ENCODE results near the gene FAM161B.
"Not testable (repeated sequence)": the region's sequence is repeated elsewhere in the genome, so short reads cannot be mapped to it uniquely, and the experiment has no call there.

The FAM161B gene

GRCh38 chr14:73997108-73997943 is 47.4 kb upstream of the FAM161B start:
- H2AFZ ChIP-seq (ENCODE audit: low read depth, low read length, severe bottlenecking) = no peak overlapping the region
- no peaks in the 10 kb centered on the region for H4K20me1 ChIP-seq (ENCODE audit: low read depth, low read length)
- no peaks in the 10 kb centered on the region for H3K9me3 ChIP-seq (ENCODE audit: insufficient read depth, low read length)
- H3K9ac ChIP-seq (ENCODE audit: low read length) = no peak overlapping the region
- H3K4me2 ChIP-seq (ENCODE audit: low read depth, low read length, poor library complexity, severe bottlenecking) = no peak overlapping the region
- H3K36me3 ChIP-seq (ENCODE audit: low read length) = no peaks in the 10 kb centered on the region
- no peak overlapping the region for H3K27ac ChIP-seq (ENCODE audit: low read depth, low read length)
- no peak for TF ChIP-seq EZH2phosphoT487 (conservative IDR thresholded peaks at IDR 0.05; ENCODE audit: low read length)
- TF ChIP-seq, protein P1, sequence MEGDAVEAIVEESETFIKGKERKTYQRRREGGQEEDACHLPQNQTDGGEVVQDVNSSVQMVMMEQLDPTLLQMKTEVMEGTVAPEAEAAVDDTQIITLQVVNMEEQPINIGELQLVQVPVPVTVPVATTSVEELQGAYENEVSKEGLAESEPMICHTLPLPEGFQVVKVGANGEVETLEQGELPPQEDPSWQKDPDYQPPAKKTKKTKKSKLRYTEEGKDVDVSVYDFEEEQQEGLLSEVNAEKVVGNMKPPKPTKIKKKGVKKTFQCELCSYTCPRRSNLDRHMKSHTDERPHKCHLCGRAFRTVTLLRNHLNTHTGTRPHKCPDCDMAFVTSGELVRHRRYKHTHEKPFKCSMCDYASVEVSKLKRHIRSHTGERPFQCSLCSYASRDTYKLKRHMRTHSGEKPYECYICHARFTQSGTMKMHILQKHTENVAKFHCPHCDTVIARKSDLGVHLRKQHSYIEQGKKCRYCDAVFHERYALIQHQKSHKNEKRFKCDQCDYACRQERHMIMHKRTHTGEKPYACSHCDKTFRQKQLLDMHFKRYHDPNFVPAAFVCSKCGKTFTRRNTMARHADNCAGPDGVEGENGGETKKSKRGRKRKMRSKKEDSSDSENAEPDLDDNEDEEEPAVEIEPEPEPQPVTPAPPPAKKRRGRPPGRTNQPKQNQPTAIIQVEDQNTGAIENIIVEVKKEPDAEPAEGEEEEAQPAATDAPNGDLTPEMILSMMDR (IDR thresholded peaks at IDR 0.05; ENCODE audit: insufficient read depth, low read length, poor library complexity, severe bottlenecking) = no peak
- H3F3A ChIP-seq (ENCODE audit: insufficient read depth) = peaks cover 19% of the 10 kb centered on the region
- H3K79me2 ChIP-seq (ENCODE audit: insufficient read depth, low read length) = no peaks in the 10 kb centered on the region
- H3K27me3 ChIP-seq (ENCODE audit: low read length) = no peaks in the 10 kb centered on the region
- H3K4me3 ChIP-seq (ENCODE audit: insufficient read depth, low read length, poor library complexity, severe bottlenecking) = no peak overlapping the region
- no peaks in the 10 kb centered on the region for H3K9me2 ChIP-seq (replicated peaks; ENCODE audit: insufficient read depth, low read length)

- Histone ChIP-seq H3K36me3 (ENCODE audit: low read length) (no peaks in the 10 kb centered on the region), H2AFZ (ENCODE audit: low read depth, low read length, severe bottlenecking) (no peak overlapping the region), H3K4me2 (ENCODE audit: low read depth, low read length, poor library complexity, severe bottlenecking) (no peak overlapping the region), H3K27me3 (ENCODE audit: low read length) (no peaks in the 10 kb centered on the region), H3K27ac (ENCODE audit: low read depth, low read length) (no peak overlapping the region), H3K79me2 (ENCODE audit: insufficient read depth, low read length) (no peaks in the 10 kb centered on the region), H3K9me2 (replicated peaks; ENCODE audit: insufficient read depth, low read length) (no peaks in the 10 kb centered on the region), H3K4me3 (ENCODE audit: insufficient read depth, low read length, poor library complexity, severe bottlenecking) (no peak overlapping the region), H3K9ac (ENCODE audit: low read length) (no peak overlapping the region), H3F3A (ENCODE audit: insufficient read depth) (peaks cover 19% of the 10 kb centered on the region), H4K20me1 (ENCODE audit: low read depth, low read length) (no peaks in the 10 kb centered on the region), H3K9me3 (ENCODE audit: insufficient read depth, low read length) (no peaks in the 10 kb centered on the region)
- TF ChIP-seq EZH2phosphoT487 (conservative IDR thresholded peaks at IDR 0.05; ENCODE audit: low read length) = no peak
- TF ChIP-seq, protein P1 (IDR thresholded peaks at IDR 0.05; ENCODE audit: insufficient read depth, low read length, poor library complexity, severe bottlenecking) = no peak
Measured at GRCh38 chr14:73996731-73997107, 46.8 kb upstream of the FAM161B start.

DNA sequence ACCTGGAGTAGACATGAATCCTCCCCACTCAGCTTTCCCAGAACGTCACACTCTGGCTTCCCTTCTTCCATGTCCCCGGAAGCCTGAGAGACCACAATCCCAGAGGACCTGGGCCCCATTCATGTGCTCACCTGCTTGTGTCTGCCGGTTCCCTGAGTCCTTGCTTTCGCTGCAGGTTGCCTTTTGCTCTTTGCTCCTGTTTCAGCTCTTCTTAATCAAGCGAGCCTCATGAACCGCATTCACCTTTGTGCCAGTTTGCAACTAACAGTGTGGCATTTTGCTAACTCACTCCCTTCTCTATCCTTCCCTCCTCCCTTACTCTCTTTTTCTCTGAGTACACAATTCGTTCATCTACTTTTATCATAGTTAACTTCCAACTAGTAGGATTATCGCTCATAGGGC is 46.1 kb upstream of the FAM161B start:
- TF ChIP-seq, protein P1 (IDR thresholded peaks at IDR 0.05; ENCODE audit: insufficient read depth, low read length, poor library complexity, severe bottlenecking) = no peak
- no peak for TF ChIP-seq EZH2phosphoT487 (conservative IDR thresholded peaks at IDR 0.05; ENCODE audit: low read length)
- no peaks in the 10 kb centered on the region for H3K9me3 ChIP-seq (ENCODE audit: insufficient read depth, low read length)
- H3K4me3 ChIP-seq (ENCODE audit: insufficient read depth, low read length, poor library complexity, severe bottlenecking) = no peak overlapping the region
- H3K27me3 ChIP-seq (ENCODE audit: low read length) = no peaks in the 10 kb centered on the region
- H3F3A ChIP-seq (ENCODE audit: insufficient read depth) = peaks cover 19% of the 10 kb centered on the region
- no peaks in the 10 kb centered on the region for H3K36me3 ChIP-seq (ENCODE audit: low read length)
- peak overlapping the region; percentile 67 for H3K4me2 ChIP-seq (ENCODE audit: low read depth, low read length, poor library complexity, severe bottlenecking)
- H3K27ac ChIP-seq (ENCODE audit: low read depth, low read length) = peak overlapping the region; percentile 82; the same call in 1 of the 2 replicates
- no peaks in the 10 kb centered on the region for H4K20me1 ChIP-seq (ENCODE audit: low read depth, low read length)
- no peak overlapping the region for H2AFZ ChIP-seq (ENCODE audit: low read depth, low read length, severe bottlenecking)
- no peaks in the 10 kb centered on the region for H3K9me2 ChIP-seq (replicated peaks; ENCODE audit: insufficient read depth, low read length)
- H3K9ac ChIP-seq (ENCODE audit: low read length) = no peak overlapping the region; the same call in 1 of the 2 replicates
- H3K79me2 ChIP-seq (ENCODE audit: insufficient read depth, low read length) = no peaks in the 10 kb centered on the region

DNA sequence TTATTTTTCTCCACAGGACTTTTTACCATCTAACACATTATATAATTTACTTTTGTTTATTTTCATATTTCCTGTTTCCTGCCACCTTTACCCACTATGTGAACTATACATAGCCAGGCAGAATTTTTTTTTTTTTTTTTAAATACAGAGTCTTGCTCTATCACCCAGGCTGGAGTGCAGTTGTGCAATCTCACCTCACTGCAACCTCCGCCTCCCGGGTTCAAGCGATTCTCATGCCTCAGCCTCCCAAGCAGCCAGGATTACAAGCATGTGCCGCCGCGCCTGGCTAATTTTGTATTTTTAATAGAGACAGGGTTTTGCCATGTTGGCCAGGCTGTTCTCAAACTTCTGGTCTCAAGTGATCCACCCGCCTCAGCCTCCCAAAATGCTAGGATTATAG is 45.0 kb upstream of the FAM161B start:
- H3F3A ChIP-seq (ENCODE audit: insufficient read depth) = peaks cover 19% of the 10 kb centered on the region
- peak overlapping the region; percentile 21 for H3K4me3 ChIP-seq (ENCODE audit: insufficient read depth, low read length, poor library complexity, severe bottlenecking)
- H3K36me3 ChIP-seq (ENCODE audit: low read length); H3K9me2 ChIP-seq (replicated peaks; ENCODE audit: insufficient read depth, low read length); H3K79me2 ChIP-seq (ENCODE audit: insufficient read depth, low read length); H4K20me1 ChIP-seq (ENCODE audit: low read depth, low read length); H3K27me3 ChIP-seq (ENCODE audit: low read length); H3K9me3 ChIP-seq (ENCODE audit: insufficient read depth, low read length): not testable (repeated sequence)
- H3K4me2 ChIP-seq (ENCODE audit: low read depth, low read length, poor library complexity, severe bottlenecking) = peak overlapping the region; percentile 67
- peak overlapping the region; percentile 82 for H3K27ac ChIP-seq (ENCODE audit: low read depth, low read length)
- peak overlapping the region; percentile 49 for H2AFZ ChIP-seq (ENCODE audit: low read depth, low read length, severe bottlenecking)
- H3K9ac ChIP-seq (ENCODE audit: low read length) = peak overlapping the region; percentile 35

Data from SU-DHL-6 (cell line).